HepG2 (cell line): Measurements from ENCODE around the gene APOD. TPM values are rescaled to one million over a fixed set of nuclear protein-coding genes. Genes with fewer than 3 reads are reported as not detected.
"Not testable (repeated sequence)": the region's sequence is repeated elsewhere in the genome, so short reads cannot be mapped to it uniquely, and the experiment has no call there.

Source experiments
- ATAC-seq: fragments of 200-7000 bp; cut with Tn5 transposase; 3 replicates; pipeline ENCODE4 v1.9.1; 2020; ENCODE audit warnings: mild to moderate bottlenecking, moderate library complexity
- BruUV-seq: library from RNA; stranded (reverse); fragments of 400-500 nt; replicated peaks from 2 replicates; lab custom pipeline; 2021; lab: Mats Ljungman, UMichigan
- CTCF ChIA-PET: fragments of 300-600 bp; formaldehyde crosslinking; extraction: SDS; loops from one replicate; lab custom pipeline; 2021; ENCODE audit warnings: low total read pairs, inconsistent platforms, low intra/inter-chr PET ratio; lab: Yijun Ruan, JAX
- POLR2A ChIA-PET: fragments of 350-600 bp; sonication (Branson Sonifier 250); formaldehyde crosslinking; loops from one replicate; lab custom pipeline; 2020; ENCODE audit warnings: antibody characterized with exemption, inconsistent platforms; lab: Yijun Ruan, JAX
- DNase-seq: peaks from one replicate; pipeline ENCODE4 v3.0.0-alpha.2; 2015; ENCODE audit warnings: low spot score
- FAIRE-seq: peaks from 3 replicates; lab custom pipeline; 2011; peaks lifted over from hg19 to GRCh38; lab: Jason Lieb, UNC
- H2AFZ ChIP-seq: one replicate; pipeline ENCODE4 v1.6.1; 2011; ENCODE audit warnings: low read length, inconsistent platforms
- H3K27ac ChIP-seq: fragments of 300-600 bp; 3 replicates; pipeline ENCODE4 v1.8.0; 2011; ENCODE audit warnings: mixed run types, mild to moderate bottlenecking, mixed read lengths, low read length, inconsistent platforms; ENCODE audit not compliant: insufficient read depth; ENCODE audit errors: extremely low read length
- H3K27me3 ChIP-seq, 2 experiments: fragments of 200-600 bp in 1 of 2; 2 replicates in 1 of 2; 3 replicates in 1 of 2; pipeline versions ENCODE4 v1.6.0 to v1.8.0; 2011; ENCODE audit warnings: low read length in 2 of 2, mild to moderate bottlenecking in 2 of 2, moderate library complexity in 2 of 2, inconsistent platforms in 1 of 2; ENCODE audit not compliant: insufficient read depth in 2 of 2, control insufficient read depth in 1 of 2
- H3K36me3 ChIP-seq, 2 experiments: fragments of 200-600 bp in 1 of 2; replicated peaks in 1 of 2; 2 replicates in 1 of 2; 3 replicates in 1 of 2; pipeline versions ENCODE4 v1.5.1 to v1.8.0; 2011; ENCODE audit warnings: low read length in 2 of 2, inconsistent platforms in 1 of 2; ENCODE audit not compliant: insufficient read depth in 2 of 2, control insufficient read depth in 1 of 2
- H3K4me1 ChIP-seq: 2 replicates; pipeline ENCODE4 v1.5.1; 2012; ENCODE audit warnings: low read length, inconsistent platforms; ENCODE audit not compliant: insufficient read depth
- H3K4me2 ChIP-seq: 2 replicates; pipeline ENCODE4 v1.6.0; 2011; ENCODE audit warnings: low read depth, low read length, inconsistent platforms
- H3K4me3 ChIP-seq, 3 experiments: fragments of 200-600 bp in 1 of 3; sonication (generic), shearing (Covaris generic) in 1 of 3; replicated peaks in 1 of 3; 2 replicates each; pipeline ENCODE4 v1.5.1; 2011 to 2016; ENCODE audit warnings: low read length in 3 of 3, inconsistent platforms in 2 of 3, low read depth in 2 of 3, mild to moderate bottlenecking in 2 of 3, control low read depth in 1 of 3, mixed read lengths in 1 of 3; ENCODE audit not compliant: insufficient read depth in 1 of 3
- H3K79me2 ChIP-seq: one replicate; pipeline ENCODE4 v1.6.1; 2011; ENCODE audit warnings: low read length, inconsistent platforms; ENCODE audit not compliant: insufficient read depth
- H3K9ac ChIP-seq: 2 replicates; pipeline ENCODE4 v1.6.0; 2011; ENCODE audit warnings: mild to moderate bottlenecking, low read depth, low read length, inconsistent platforms; ENCODE audit not compliant: insufficient read depth
- H3K9me3 ChIP-seq: 2 replicates; pipeline ENCODE4 v1.5.1; 2012; ENCODE audit warnings: mild to moderate bottlenecking, low read length
- H4K20me1 ChIP-seq: 2 replicates; pipeline ENCODE4 v1.6.0; 2011; ENCODE audit warnings: inconsistent platforms, mild to moderate bottlenecking, low read length, moderate library complexity; ENCODE audit not compliant: insufficient read depth
- WGBS: methylation state at CpG from one replicate; pipeline ENCODE4 v1.1.6; 2017; ENCODE audit warnings: low lambda C conversion rate; 5-methylcytosine and 5-hydroxymethylcytosine counted together
- in situ Hi-C: cut with HindIII; loops from 2 replicates; pipeline ENCODE4 v1.10.0; 2017; ENCODE audit warnings: low pct_unique_long_range_greater_than_20kb; ENCODE audit not compliant: extremely low pct_ligation_motif_present
- intact Hi-C: fragments of 100-400 bp; cut with micrococcal nuclease; formaldehyde crosslinking; loops from one replicate; pipeline ENCODE4 v1.10.0; 2022; ENCODE audit not compliant: unreplicated experiment
- polyA plus RNA-seq, 8 experiments: library from polyadenylated mRNA; depleted of rRNA in 3 of 8; stranded (reverse) in 7 of 8; unstranded in 1 of 8; fragments of >200 nt; fragmentation: Illumina TruSeq in 4 of 8; extraction: Trizol in 4 of 8; gene quantifications; 2 replicates each; pipeline versions ENCODE4 v1.2.1 to v1.2.3, GENCODE V29; 2011 to 2016; ENCODE audit warnings: low read depth in 4 of 8, missing spikeins in 1 of 8, mixed read lengths in 1 of 8; ENCODE audit not compliant: insufficient read depth in 1 of 8
- total RNA-seq, 5 experiments: library from RNA; depleted of rRNA; stranded (reverse); fragments of >200 nt; fragmentation: Illumina TruSeq; extraction: Trizol; gene quantifications; 2 replicates each; pipeline ENCODE4 v1.2.3, GENCODE V29; 2016; ENCODE audit warnings: low read depth in 1 of 5

Gene APOD
- total and polyA plus RNA-seq, 2 of the 13 experiments (the other 11 are each of a cell fraction or from before 2014, with no cell fraction given), result not detected

DNA sequence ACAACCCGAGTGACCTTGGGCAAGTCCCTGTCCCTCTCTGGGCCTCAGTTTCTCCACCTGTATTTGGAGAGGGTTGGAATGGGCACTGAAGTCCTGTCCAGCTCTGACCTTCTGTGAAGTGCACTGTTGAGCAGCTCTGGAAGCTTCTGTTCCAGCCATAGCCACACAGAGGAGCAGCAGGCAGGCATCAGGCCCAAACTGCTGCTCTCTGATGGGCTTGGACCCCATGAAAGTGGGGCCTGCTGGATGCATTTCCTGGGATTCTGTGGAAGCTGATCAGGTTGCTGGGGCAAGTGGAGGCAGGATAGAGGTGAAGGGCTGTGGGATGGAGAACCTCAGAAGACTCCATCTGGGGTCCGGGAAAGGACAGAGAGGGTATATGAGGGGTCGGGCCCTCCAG lies 36.7 kb upstream of the APOD start:
- H2AFZ ChIP-seq, H3K9me3 ChIP-seq, H3K9ac ChIP-seq, H4K20me1 ChIP-seq, BruUV-seq, H3K36me3 ChIP-seq, H3K27me3 ChIP-seq, in situ Hi-C loops, FAIRE-seq, DNase-seq, H3K79me2 ChIP-seq, ATAC-seq, H3K4me3 ChIP-seq, H3K27ac ChIP-seq, CTCF ChIA-PET, H3K4me2 ChIP-seq, POLR2A ChIA-PET, H3K4me1 ChIP-seq, intact Hi-C loops: not testable (repeated sequence)
- 60% methylated on average over 2 of the region's 3 CpGs for WGBS

DNA sequence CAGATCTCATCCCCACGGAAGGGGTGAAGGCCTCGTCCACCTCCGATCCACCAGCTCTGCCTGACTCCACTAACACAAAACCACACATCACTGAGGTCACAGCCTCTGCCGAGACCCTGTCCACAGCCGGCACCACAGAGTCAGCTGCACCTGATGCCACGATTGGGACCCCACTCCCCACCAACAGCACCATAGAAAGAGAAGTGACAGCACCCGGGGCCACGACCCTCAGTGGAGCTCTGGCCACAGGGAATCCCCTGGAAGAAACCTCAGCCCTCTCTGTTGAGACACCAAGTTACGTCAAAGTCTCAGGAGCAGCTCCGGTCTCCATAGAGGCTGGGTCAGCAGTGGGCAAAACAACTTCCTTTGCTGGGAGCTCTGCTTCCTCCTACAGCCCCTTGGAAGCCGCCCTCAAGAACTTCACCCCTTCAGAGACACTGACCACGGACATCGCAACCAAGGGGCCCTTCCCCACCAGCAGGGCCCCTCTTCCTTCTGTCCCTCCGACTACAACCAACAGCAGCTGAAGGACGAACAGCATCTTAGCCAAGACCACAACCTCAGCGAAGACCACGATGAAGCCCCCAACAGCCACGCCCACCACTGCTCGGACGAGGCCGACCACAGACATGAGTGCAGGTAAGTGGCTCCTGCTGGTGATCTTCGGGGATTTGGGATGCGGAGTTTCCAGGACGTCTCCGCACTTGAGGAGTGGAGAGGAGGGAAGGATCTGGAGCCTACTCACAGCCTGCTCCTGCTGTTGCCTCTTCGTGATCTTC lies 36.0 kb upstream of the APOD start:
- H3K9me3 ChIP-seq, H3K4me2 ChIP-seq, H3K36me3 ChIP-seq, in situ Hi-C loops, H3K4me3 ChIP-seq, H3K27me3 ChIP-seq, POLR2A ChIA-PET, H3K4me1 ChIP-seq, intact Hi-C loops, H4K20me1 ChIP-seq, H2AFZ ChIP-seq, FAIRE-seq, DNase-seq, H3K27ac ChIP-seq, H3K79me2 ChIP-seq, ATAC-seq, CTCF ChIA-PET, H3K9ac ChIP-seq, BruUV-seq: not testable (repeated sequence)
- 62% methylated on average over 16 of the region's 26 CpGs for WGBS

GRCh38 chr3:195617784-195618659 lies 34.3 kb upstream of the APOD start:
- H3K4me1 ChIP-seq, H3K4me2 ChIP-seq, H3K9ac ChIP-seq, H3K36me3 ChIP-seq, H3K79me2 ChIP-seq, CTCF ChIA-PET, POLR2A ChIA-PET, BruUV-seq, H3K27ac ChIP-seq, H4K20me1 ChIP-seq, H3K27me3 ChIP-seq, DNase-seq, intact Hi-C loops, in situ Hi-C loops, H3K4me3 ChIP-seq, FAIRE-seq, H2AFZ ChIP-seq, H3K9me3 ChIP-seq: not testable (repeated sequence)
- ATAC-seq, result peak; percentile 61
- 61% methylated on average over 23 of the region's 28 CpGs for WGBS

DNA sequence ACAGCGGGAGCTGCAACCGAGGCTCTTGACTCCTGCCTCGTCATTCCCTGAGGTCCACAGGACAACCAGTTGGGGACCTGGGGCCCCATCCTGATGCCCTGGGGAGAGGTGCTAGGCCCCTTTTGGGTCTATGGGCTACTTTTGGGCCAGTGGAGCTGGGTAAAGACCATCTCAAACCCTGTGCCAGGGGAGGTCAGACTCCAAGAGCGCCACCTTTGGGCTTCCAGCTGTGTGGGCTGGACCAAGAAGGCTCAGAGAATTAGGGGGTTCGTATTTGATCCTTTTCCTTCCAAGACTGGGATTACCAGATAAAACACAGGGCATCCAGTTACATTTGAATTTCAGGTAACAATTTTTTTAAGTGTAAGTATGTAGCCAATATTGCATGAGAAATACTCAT lies 33.4 kb upstream of the APOD start:
- H3K27me3 ChIP-seq, result peaks cover 0 to 11% of the 10 kb centered on the region in 2 experiments; a peak in 4 of 5 replicates
- H3K4me1 ChIP-seq, CTCF ChIA-PET, H4K20me1 ChIP-seq, in situ Hi-C loops, H3K36me3 ChIP-seq, FAIRE-seq, H3K27ac ChIP-seq, H2AFZ ChIP-seq, H3K79me2 ChIP-seq, POLR2A ChIA-PET, intact Hi-C loops, BruUV-seq, DNase-seq, H3K9me3 ChIP-seq, H3K4me3 ChIP-seq, H3K9ac ChIP-seq, H3K4me2 ChIP-seq: not testable (repeated sequence)
- ATAC-seq, result peak; percentile 28
- 59% methylated on average over 3 of the region's 5 CpGs for WGBS
